Lower lobe of right lung (tissue), 2 donors: ENCODE results near the gene CPNE2. TPM values are rescaled to one million over a fixed set of nuclear protein-coding genes. Genes with fewer than 3 reads are reported as not detected.

Experiments used
- ATAC-seq, 2 donors: fragments of 200-7000 bp; cut with Tn5 transposase; one replicate each; pipeline ENCODE4 v1.9.1; 2020 to 2022; ENCODE audit warnings: mild to moderate bottlenecking in 2 of 2, moderate library complexity in 2 of 2
- DNase-seq: peaks from one replicate; pipeline ENCODE4 v3.0.0-alpha.2; 2020
- H3K27ac ChIP-seq: fragments of 200-600 bp; one replicate; pipeline ENCODE4 v1.8.0; 2022
- H3K27me3 ChIP-seq: fragments of 200-600 bp; one replicate; pipeline ENCODE4 v1.8.0; 2022; ENCODE audit warnings: low read depth
- H3K36me3 ChIP-seq: fragments of 200-600 bp; one replicate; pipeline ENCODE4 v1.8.0; 2022; ENCODE audit warnings: mild to moderate bottlenecking
- H3K4me1 ChIP-seq: fragments of 200-600 bp; one replicate; pipeline ENCODE4 v1.8.0; 2022
- H3K4me3 ChIP-seq: fragments of 200-600 bp; one replicate; pipeline ENCODE4 v1.8.0; 2022; ENCODE audit warnings: mild to moderate bottlenecking
- H3K9me3 ChIP-seq: fragments of 200-600 bp; one replicate; pipeline ENCODE4 v1.8.0; 2022
- CTCF ChIP-seq: fragments of 200-600 bp; IDR thresholded peaks from one replicate; pipeline ENCODE4 v1.8.0; 2022; ENCODE audit warnings: antibody characterized with exemption, mild to moderate bottlenecking
- intact Hi-C: fragments of 100-400 bp; cut with DNase I; formaldehyde crosslinking; loops from one replicate; pipeline ENCODE4 v1.11.0; 2022
- total RNA-seq: library from RNA; stranded (reverse); fragmentation: NEBNext Ultra II Directional; extraction: Animal tissue kit (Norgen Biotek cat#: 25700); gene quantifications from one replicate; pipeline ENCODE4 v1.2.1, GENCODE V29; 2021
- donor health status: DM: no; HTN: yes; CAD: no; lungs with severe emphysema.

Gene CPNE2
- total RNA-seq, 1 donor from 2014 or later: 55.3 TPM

DNA sequence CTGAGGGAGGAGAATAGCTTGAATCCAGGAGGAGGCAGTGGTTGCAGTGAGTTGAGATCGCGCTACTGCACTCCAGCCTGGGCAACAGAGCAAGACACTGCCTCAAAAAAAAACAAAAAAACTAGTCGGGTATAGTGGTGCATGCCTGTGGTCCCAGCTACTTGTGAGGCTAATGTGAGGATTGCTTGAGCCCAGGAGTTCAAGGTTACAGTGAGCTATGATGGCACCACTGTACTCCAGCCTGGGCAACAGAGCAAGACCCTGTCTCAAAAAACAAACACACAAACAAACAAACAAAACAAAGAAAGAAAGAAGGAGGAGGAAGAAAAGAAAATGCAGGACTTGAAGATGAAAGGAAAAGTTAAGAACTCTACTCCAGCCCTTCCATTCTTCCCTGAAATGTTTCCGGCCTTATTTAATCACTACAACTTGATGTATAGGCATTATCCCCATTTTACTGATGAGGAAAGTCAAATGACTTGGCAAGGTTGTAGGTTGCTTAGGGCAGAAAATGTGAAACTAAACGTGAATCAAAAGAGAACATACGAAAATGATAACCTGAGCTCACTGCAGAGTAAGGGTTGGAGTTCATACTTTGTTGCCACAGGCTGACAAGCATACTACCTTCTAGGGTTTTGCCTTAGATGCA is 63.4 kb downstream of the CPNE2 start:
- peaks cover 16% of the 10 kb centered on the region for H3K4me1 ChIP-seq
- no peaks in the 10 kb centered on the region for H3K9me3 ChIP-seq
- peaks cover 88% of the 10 kb centered on the region for H3K36me3 ChIP-seq
- no peak for TF ChIP-seq CTCF
- ATAC-seq (no peak), DNase-seq (no peak)
- H3K27ac ChIP-seq: no peak overlapping the region
- H3K4me3 ChIP-seq: no peak overlapping the region
- intact Hi-C loops: no loop called here
- no peaks in the 10 kb centered on the region for H3K27me3 ChIP-seq

DNA sequence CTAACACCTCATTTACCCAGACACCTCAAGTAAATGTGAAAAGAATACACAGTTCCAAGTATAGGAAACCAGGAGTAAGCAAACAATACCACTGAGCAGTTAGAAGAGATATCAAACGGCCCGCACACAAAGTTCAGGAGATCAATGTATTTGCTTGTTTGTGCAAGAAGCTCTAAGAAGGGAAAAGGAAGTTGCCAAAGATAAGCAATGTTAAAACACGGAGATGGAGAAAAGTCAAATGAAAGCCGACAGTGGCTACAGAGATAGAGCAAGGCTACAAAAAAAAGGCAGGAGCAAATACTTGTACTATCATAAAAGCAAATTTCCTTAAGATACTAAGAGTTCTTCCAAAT is 63.9 kb downstream of the CPNE2 start:
- no peaks in the 10 kb centered on the region for H3K9me3 ChIP-seq
- no peak overlapping the region for H3K27ac ChIP-seq
- peaks cover 93% of the 10 kb centered on the region for H3K36me3 ChIP-seq
- no peaks in the 10 kb centered on the region for H3K27me3 ChIP-seq
- intact Hi-C loops: no loop called here
- peaks cover 13% of the 10 kb centered on the region for H3K4me1 ChIP-seq
- no peak for DNase-seq
- no peak for TF ChIP-seq CTCF
- ATAC-seq: no peak
- H3K4me3 ChIP-seq: no peak overlapping the region

GRCh38 chr16:57157533-57157932 is 65.2 kb downstream of the CPNE2 start:
- peaks cover 10% of the 10 kb centered on the region for H3K4me1 ChIP-seq
- intact Hi-C loops: no loop called here
- H3K27me3 ChIP-seq: no peaks in the 10 kb centered on the region
- TF ChIP-seq CTCF: no peak
- DNase-seq (no peak), ATAC-seq (no peak)
- H3K4me3 ChIP-seq: no peak overlapping the region
- peaks cover 96% of the 10 kb centered on the region for H3K36me3 ChIP-seq
- no peaks in the 10 kb centered on the region for H3K9me3 ChIP-seq
- no peak overlapping the region for H3K27ac ChIP-seq

DNA sequence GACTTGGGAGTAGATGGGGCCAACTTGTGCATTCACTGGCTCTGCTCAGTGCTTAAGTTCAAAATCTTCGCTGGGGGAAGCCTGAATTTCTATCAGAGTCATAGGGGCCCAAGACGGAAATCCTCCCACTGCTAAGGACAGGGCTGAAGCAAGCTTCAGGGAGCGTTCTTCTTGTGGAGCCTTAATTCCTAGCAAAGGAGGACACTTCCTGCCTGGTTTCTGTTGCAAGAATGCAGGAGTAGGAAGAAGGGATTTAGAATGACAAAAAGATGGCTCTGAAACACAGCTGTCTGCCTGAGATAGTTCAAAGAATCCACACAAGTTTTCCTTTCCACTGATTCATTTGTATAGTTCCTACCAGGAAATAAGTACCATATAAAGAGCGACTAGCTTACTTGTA is 67.1 kb downstream of the CPNE2 start:
- Histone ChIP-seq H3K9me3 (no peaks in the 10 kb centered on the region), H3K4me3 (no peak overlapping the region), H3K27ac (no peak overlapping the region), H3K4me1 (peaks cover 10% of the 10 kb centered on the region), H3K27me3 (no peaks in the 10 kb centered on the region), H3K36me3 (peaks cover 96% of the 10 kb centered on the region)
- intact Hi-C loops: no loop called here
- ATAC-seq: no peak
- no peak for TF ChIP-seq CTCF
- DNase-seq: no peak

GRCh38 chr16:57163842-57164241 is 71.5 kb downstream of the CPNE2 start:
- no peak overlapping the region for H3K4me3 ChIP-seq
- DNase-seq: no peak
- TF ChIP-seq CTCF: no peak
- H3K27ac ChIP-seq: no peak overlapping the region
- H3K36me3 ChIP-seq: peaks cover 81% of the 10 kb centered on the region
- H3K9me3 ChIP-seq: no peaks in the 10 kb centered on the region
- intact Hi-C loops: loop anchor here (10.0 kb wide), 1 partner anchor 79 kb away; no protein-coding TSS in a partner anchor
- peaks cover 34% of the 10 kb centered on the region for H3K4me1 ChIP-seq
- no peak for ATAC-seq
- H3K27me3 ChIP-seq: no peaks in the 10 kb centered on the region
